Measurements from ENCODE around the gene RABAC1.

DNA sequence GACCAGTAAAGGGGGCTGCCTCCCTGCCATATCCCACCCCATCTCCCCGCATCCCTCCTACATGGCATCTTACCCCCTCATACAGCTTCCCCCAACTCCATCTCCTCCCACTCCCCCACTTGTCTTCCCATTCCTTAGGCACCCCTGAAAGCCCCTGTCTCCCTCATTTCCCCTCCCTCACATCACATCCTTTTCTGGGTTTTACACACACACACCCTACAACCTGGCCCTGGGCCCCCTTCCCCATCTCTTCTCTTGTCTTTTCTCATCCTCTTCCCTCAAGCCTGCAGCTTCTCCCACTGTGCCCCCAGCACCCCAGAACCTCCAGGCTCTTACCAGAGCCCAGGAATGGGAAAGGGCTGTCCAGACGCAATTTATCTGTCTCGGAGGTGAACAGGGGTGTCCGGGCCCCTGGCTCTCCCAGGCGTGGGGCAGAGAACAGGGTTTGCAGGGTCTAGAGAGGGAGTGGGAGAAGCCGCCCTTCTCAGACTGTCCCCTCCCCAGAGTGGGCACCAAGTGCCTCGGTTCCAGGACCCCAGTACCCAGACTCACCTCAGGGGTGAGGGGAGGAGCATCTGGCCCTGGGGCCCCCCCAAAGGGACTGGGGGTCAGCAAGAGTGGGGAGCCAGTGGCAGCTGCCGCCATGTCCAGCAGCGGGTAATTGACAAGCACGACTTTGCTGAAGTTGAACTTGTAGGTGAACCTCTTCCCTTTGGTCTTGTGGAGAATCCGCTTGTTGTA lies 50.2 kb downstream of the RABAC1 start:
- TF ChIP-seq, protein P1, sequence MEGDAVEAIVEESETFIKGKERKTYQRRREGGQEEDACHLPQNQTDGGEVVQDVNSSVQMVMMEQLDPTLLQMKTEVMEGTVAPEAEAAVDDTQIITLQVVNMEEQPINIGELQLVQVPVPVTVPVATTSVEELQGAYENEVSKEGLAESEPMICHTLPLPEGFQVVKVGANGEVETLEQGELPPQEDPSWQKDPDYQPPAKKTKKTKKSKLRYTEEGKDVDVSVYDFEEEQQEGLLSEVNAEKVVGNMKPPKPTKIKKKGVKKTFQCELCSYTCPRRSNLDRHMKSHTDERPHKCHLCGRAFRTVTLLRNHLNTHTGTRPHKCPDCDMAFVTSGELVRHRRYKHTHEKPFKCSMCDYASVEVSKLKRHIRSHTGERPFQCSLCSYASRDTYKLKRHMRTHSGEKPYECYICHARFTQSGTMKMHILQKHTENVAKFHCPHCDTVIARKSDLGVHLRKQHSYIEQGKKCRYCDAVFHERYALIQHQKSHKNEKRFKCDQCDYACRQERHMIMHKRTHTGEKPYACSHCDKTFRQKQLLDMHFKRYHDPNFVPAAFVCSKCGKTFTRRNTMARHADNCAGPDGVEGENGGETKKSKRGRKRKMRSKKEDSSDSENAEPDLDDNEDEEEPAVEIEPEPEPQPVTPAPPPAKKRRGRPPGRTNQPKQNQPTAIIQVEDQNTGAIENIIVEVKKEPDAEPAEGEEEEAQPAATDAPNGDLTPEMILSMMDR (IDR thresholded peaks at IDR 0.05), result no peak
- no peak for TF ChIP-seq POLR2A (IDR thresholded peaks at IDR 0.05)

Measured in heart left ventricle (tissue), 13 donors.